Measurements from ENCODE around the gene RICTOR.
"Not testable (repeated sequence)": the region's sequence is repeated elsewhere in the genome, so short reads cannot be mapped to it uniquely, and the experiment has no call there.

RICTOR gene

GRCh38 chr5:39058178-39058921 is 15.8 kb downstream of the RICTOR start:
- in situ Hi-C loops (cut with HindIII; ENCODE audit: low sequenced_read_pairs) = no loop called here

GRCh38 chr5:39057734-39058133 is 16.5 kb downstream of the RICTOR start:
- in situ Hi-C loops (cut with HindIII; ENCODE audit: low sequenced_read_pairs) = no loop called here

- in situ Hi-C loops (cut with HindIII; ENCODE audit: low sequenced_read_pairs) = no loop called here
Observed at GRCh38 chr5:39055768-39056398, 18.3 kb downstream of the RICTOR start.

- in situ Hi-C loops (cut with HindIII; ENCODE audit: low sequenced_read_pairs) = no loop called here
Observed at GRCh38 chr5:39055027-39055767, 19.0 kb downstream of the RICTOR start.

GRCh38 chr5:39053189-39053588 is 21.0 kb downstream of the RICTOR start:
- in situ Hi-C loops (cut with HindIII; ENCODE audit: low sequenced_read_pairs) = no loop called here

GRCh38 chr5:39052141-39052540 is 22.1 kb downstream of the RICTOR start:
- in situ Hi-C loops (cut with HindIII; ENCODE audit: low sequenced_read_pairs) = no loop called here

- in situ Hi-C loops (cut with HindIII; ENCODE audit: low sequenced_read_pairs) = no loop called here
Observed at GRCh38 chr5:39049315-39049714, 24.9 kb downstream of the RICTOR start.

- in situ Hi-C loops (cut with HindIII; ENCODE audit: low sequenced_read_pairs) = no loop called here
Observed at GRCh38 chr5:39040875-39041274, 33.3 kb downstream of the RICTOR start.

GRCh38 chr5:39034493-39034892 is 39.7 kb downstream of the RICTOR start:
- in situ Hi-C loops (cut with HindIII; ENCODE audit: low sequenced_read_pairs) = not testable (repeated sequence)

GRCh38 chr5:39031041-39031440 is 43.2 kb downstream of the RICTOR start:
- in situ Hi-C loops (cut with HindIII; ENCODE audit: low sequenced_read_pairs) = no loop called here

GRCh38 chr5:39025456-39025855 is 48.7 kb downstream of the RICTOR start:
- in situ Hi-C loops (cut with HindIII; ENCODE audit: low sequenced_read_pairs) = no loop called here

- in situ Hi-C loops (cut with HindIII; ENCODE audit: low sequenced_read_pairs) = no loop called here
Observed at GRCh38 chr5:39024884-39025283, 49.3 kb downstream of the RICTOR start.

- in situ Hi-C loops (cut with HindIII; ENCODE audit: low sequenced_read_pairs) = no loop called here
Observed at GRCh38 chr5:39024005-39024404, 50.2 kb downstream of the RICTOR start.

- in situ Hi-C loops (cut with HindIII; ENCODE audit: low sequenced_read_pairs) = no loop called here
Observed at GRCh38 chr5:39023121-39023520, 51.1 kb downstream of the RICTOR start.

GRCh38 chr5:39022151-39022550 is 52.0 kb downstream of the RICTOR start:
- in situ Hi-C loops (cut with HindIII; ENCODE audit: low sequenced_read_pairs) = no loop called here

- in situ Hi-C loops (cut with HindIII; ENCODE audit: low sequenced_read_pairs) = no loop called here
Observed at GRCh38 chr5:39021413-39021812, 52.8 kb downstream of the RICTOR start.

GRCh38 chr5:39020458-39020857 is 53.7 kb downstream of the RICTOR start:
- in situ Hi-C loops (cut with HindIII; ENCODE audit: low sequenced_read_pairs) = no loop called here

GRCh38 chr5:39019254-39019653 is 54.9 kb downstream of the RICTOR start:
- in situ Hi-C loops (cut with HindIII; ENCODE audit: low sequenced_read_pairs) = no loop called here

- in situ Hi-C loops (cut with HindIII; ENCODE audit: low sequenced_read_pairs) = no loop called here
Observed at GRCh38 chr5:39017504-39017903, 56.7 kb downstream of the RICTOR start.

- in situ Hi-C loops (cut with HindIII; ENCODE audit: low sequenced_read_pairs) = no loop called here
Observed at GRCh38 chr5:39016587-39017275, 57.5 kb downstream of the RICTOR start.

All from DLD1 (cell line).